A673 (cell line): ENCODE measurements around the gene SLC28A1.
"Not testable (repeated sequence)": the region's sequence is repeated elsewhere in the genome, so short reads cannot be mapped to it uniquely, and the experiment has no call there.

Experiments
- CTCF ChIP-seq: fragments of 300-800, 200-600 bp; sonication (generic); conservative IDR thresholded peaks from 2 replicates; pipeline ENCODE4 v1.5.1; 2017; ENCODE audit warnings: low read depth, mild to moderate bottlenecking, antibody characterized with exemption, low read length, moderate library complexity, mixed read lengths
- EZH2 ChIP-seq: fragments of 200-600 bp; sonication (generic); IDR thresholded peaks from 2 replicates; pipeline ENCODE4 v1.6.1; 2017; ENCODE audit warnings: borderline replicate concordance, low read depth, mild to moderate bottlenecking, mixed read lengths, antibody characterized with exemption, low read length; ENCODE audit not compliant: poor library complexity, severe bottlenecking

GRCh38 chr15:84877701-84878100 is 6.8 kb upstream of the SLC28A1 start:
- TF ChIP-seq CTCF, EZH2: not testable (repeated sequence)
